ENCODE results near the gene ROR2. TPM values are rescaled to one million over a fixed set of nuclear protein-coding genes. Genes with fewer than 3 reads are reported as not detected.

Gene ROR2
- total and polyA plus RNA-seq, 4 donors, result 0.13 to 0.84 (median 0.52) TPM

DNA sequence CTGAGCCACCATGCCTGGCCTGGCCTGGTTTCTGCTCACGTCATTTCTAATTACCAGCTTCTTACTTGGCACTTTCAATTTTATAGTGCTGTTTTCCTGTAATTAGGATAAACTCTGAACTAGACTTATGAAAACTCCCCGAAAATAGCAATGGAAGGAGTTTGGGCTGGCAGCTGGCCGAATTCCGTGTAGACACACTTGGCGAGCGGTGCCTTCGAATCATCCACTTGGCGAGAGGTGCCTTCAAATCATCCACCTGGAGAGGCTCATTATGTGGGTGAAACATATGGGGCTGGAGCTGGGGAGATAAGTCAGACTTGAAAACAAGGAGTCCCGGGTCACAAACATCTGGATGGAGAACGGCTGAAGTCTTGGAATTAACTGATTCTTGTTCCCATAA, 203.7 kb downstream of the ROR2 start:
- Histone ChIP-seq H3K27me3 (ENCODE audit: control insufficient read depth in 4 of 4, insufficient read depth in 4 of 4, low read length in 3 of 4) (no peaks in the 10 kb centered on the region), H3K9ac (ENCODE audit: low read depth in 1 of 2, low read length in 2 of 2) (no peak overlapping the region), H3K4me3 (ENCODE audit: low read depth in 1 of 3, low read length in 3 of 3) (no peak overlapping the region), H3K27ac (ENCODE audit: low read depth in 1 of 2, low read length in 2 of 2) (no peak overlapping the region), H3K4me1 (ENCODE audit: control insufficient read depth in 4 of 4, insufficient read depth in 4 of 4, low read length in 3 of 4) (no peaks in the 10 kb centered on the region), H3K36me3 (ENCODE audit: control insufficient read depth in 4 of 4, insufficient read depth in 3 of 4, low read depth in 1 of 4, low read length in 3 of 4) (no peaks in the 10 kb centered on the region), H3K9me3 (ENCODE audit: control insufficient read depth in 4 of 4, low read length in 3 of 4) (no peaks in the 10 kb centered on the region)
- DNase-seq (ENCODE audit: low spot score), result no peak
- 94% methylated on average over 10 of the region's 10 CpGs for WGBS
- TF ChIP-seq SP1 (IDR thresholded peaks at IDR 0.05), result no peak
- TF ChIP-seq, protein P1, sequence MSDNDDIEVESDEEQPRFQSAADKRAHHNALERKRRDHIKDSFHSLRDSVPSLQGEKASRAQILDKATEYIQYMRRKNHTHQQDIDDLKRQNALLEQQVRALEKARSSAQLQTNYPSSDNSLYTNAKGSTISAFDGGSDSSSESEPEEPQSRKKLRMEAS (IDR thresholded peaks at IDR 0.05), result no peak
- TF ChIP-seq, protein P2, sequence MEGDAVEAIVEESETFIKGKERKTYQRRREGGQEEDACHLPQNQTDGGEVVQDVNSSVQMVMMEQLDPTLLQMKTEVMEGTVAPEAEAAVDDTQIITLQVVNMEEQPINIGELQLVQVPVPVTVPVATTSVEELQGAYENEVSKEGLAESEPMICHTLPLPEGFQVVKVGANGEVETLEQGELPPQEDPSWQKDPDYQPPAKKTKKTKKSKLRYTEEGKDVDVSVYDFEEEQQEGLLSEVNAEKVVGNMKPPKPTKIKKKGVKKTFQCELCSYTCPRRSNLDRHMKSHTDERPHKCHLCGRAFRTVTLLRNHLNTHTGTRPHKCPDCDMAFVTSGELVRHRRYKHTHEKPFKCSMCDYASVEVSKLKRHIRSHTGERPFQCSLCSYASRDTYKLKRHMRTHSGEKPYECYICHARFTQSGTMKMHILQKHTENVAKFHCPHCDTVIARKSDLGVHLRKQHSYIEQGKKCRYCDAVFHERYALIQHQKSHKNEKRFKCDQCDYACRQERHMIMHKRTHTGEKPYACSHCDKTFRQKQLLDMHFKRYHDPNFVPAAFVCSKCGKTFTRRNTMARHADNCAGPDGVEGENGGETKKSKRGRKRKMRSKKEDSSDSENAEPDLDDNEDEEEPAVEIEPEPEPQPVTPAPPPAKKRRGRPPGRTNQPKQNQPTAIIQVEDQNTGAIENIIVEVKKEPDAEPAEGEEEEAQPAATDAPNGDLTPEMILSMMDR (IDR thresholded peaks at IDR 0.05; ENCODE audit: low read depth, low read length, missing input control), result no peak
- no peak for TF ChIP-seq FOXA1 (IDR thresholded peaks at IDR 0.05)
- TF ChIP-seq HNF4A (conservative IDR thresholded peaks at IDR 0.05), result no peak
- no peak for TF ChIP-seq RAD21 (IDR thresholded peaks at IDR 0.05)
- no peak for TF ChIP-seq JUND (IDR thresholded peaks at IDR 0.05)
- TF ChIP-seq FOXA2 (IDR thresholded peaks at IDR 0.05), result no peak
- TF ChIP-seq, protein P3, sequence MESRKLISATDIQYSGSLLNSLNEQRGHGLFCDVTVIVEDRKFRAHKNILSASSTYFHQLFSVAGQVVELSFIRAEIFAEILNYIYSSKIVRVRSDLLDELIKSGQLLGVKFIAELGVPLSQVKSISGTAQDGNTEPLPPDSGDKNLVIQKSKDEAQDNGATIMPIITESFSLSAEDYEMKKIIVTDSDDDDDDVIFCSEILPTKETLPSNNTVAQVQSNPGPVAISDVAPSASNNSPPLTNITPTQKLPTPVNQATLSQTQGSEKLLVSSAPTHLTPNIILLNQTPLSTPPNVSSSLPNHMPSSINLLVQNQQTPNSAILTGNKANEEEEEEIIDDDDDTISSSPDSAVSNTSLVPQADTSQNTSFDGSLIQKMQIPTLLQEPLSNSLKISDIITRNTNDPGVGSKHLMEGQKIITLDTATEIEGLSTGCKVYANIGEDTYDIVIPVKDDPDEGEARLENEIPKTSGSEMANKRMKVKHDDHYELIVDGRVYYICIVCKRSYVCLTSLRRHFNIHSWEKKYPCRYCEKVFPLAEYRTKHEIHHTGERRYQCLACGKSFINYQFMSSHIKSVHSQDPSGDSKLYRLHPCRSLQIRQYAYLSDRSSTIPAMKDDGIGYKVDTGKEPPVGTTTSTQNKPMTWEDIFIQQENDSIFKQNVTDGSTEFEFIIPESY (IDR thresholded peaks at IDR 0.05), result no peak
- no peak for TF ChIP-seq NR2F2 (IDR thresholded peaks at IDR 0.05)
- no peak for TF ChIP-seq TAF1 (conservative IDR thresholded peaks at IDR 0.05)
- TF ChIP-seq, protein P4, sequence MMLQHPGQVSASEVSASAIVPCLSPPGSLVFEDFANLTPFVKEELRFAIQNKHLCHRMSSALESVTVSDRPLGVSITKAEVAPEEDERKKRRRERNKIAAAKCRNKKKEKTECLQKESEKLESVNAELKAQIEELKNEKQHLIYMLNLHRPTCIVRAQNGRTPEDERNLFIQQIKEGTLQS (IDR thresholded peaks at IDR 0.05), result no peak
- no peak for TF ChIP-seq GABPA (IDR thresholded peaks at IDR 0.05 in 1 of 2, conservative IDR thresholded peaks at IDR 0.05 in 1 of 2)

DNA sequence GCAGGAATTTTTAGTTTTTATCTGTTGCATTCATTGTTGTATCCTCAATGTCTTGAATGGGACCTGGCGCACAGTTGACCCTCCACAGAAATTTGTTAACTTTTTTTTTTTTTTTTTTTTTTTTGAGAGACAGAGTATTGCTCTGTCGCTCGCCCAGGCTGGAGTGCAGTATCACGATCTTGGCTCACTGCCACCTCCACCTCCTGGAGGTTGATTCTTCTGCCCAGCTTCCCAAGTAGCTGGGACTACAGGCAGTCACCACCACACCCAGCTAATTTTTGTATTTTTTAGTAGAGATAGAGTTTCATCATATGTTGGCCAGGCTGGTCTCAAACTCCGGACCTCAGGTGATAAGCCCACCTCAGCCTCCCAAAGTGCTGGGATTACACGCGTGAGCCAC, 205.9 kb downstream of the ROR2 start:
- Histone ChIP-seq H3K27ac (ENCODE audit: low read depth in 1 of 2, low read length in 2 of 2) (no peak overlapping the region), H3K36me3 (ENCODE audit: control insufficient read depth in 4 of 4, insufficient read depth in 3 of 4, low read depth in 1 of 4, low read length in 3 of 4) (no peaks in the 10 kb centered on the region), H3K9me3 (ENCODE audit: control insufficient read depth in 4 of 4, low read length in 3 of 4) (no peaks in the 10 kb centered on the region), H3K4me1 (ENCODE audit: control insufficient read depth in 4 of 4, insufficient read depth in 4 of 4, low read length in 3 of 4) (no peaks in the 10 kb centered on the region), H3K4me3 (ENCODE audit: low read depth in 1 of 3, low read length in 3 of 3) (no peak overlapping the region), H3K9ac (ENCODE audit: low read depth in 1 of 2, low read length in 2 of 2) (no peak overlapping the region), H3K27me3 (ENCODE audit: control insufficient read depth in 4 of 4, insufficient read depth in 4 of 4, low read length in 3 of 4) (no peaks in the 10 kb centered on the region)
- WGBS, result 89% methylated on average over 7 of the region's 7 CpGs
- no peak for TF ChIP-seq FOXA1 (IDR thresholded peaks at IDR 0.05)
- TF ChIP-seq NR2F2 (IDR thresholded peaks at IDR 0.05), result no peak
- no peak for TF ChIP-seq FOXA2 (IDR thresholded peaks at IDR 0.05)
- TF ChIP-seq, protein P4 (IDR thresholded peaks at IDR 0.05), result no peak
- no peak for TF ChIP-seq YY1 (IDR thresholded peaks at IDR 0.05)
- TF ChIP-seq, protein P5, sequence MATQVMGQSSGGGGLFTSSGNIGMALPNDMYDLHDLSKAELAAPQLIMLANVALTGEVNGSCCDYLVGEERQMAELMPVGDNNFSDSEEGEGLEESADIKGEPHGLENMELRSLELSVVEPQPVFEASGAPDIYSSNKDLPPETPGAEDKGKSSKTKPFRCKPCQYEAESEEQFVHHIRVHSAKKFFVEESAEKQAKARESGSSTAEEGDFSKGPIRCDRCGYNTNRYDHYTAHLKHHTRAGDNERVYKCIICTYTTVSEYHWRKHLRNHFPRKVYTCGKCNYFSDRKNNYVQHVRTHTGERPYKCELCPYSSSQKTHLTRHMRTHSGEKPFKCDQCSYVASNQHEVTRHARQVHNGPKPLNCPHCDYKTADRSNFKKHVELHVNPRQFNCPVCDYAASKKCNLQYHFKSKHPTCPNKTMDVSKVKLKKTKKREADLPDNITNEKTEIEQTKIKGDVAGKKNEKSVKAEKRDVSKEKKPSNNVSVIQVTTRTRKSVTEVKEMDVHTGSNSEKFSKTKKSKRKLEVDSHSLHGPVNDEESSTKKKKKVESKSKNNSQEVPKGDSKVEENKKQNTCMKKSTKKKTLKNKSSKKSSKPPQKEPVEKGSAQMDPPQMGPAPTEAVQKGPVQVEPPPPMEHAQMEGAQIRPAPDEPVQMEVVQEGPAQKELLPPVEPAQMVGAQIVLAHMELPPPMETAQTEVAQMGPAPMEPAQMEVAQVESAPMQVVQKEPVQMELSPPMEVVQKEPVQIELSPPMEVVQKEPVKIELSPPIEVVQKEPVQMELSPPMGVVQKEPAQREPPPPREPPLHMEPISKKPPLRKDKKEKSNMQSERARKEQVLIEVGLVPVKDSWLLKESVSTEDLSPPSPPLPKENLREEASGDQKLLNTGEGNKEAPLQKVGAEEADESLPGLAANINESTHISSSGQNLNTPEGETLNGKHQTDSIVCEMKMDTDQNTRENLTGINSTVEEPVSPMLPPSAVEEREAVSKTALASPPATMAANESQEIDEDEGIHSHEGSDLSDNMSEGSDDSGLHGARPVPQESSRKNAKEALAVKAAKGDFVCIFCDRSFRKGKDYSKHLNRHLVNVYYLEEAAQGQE (IDR thresholded peaks at IDR 0.05), result no peak
- no peak for TF ChIP-seq JUND (IDR thresholded peaks at IDR 0.05)
- TF ChIP-seq, protein P3 (IDR thresholded peaks at IDR 0.05), result no peak
- no peak for TF ChIP-seq SP1 (IDR thresholded peaks at IDR 0.05)
- no peak for TF ChIP-seq HNF4G (IDR thresholded peaks at IDR 0.05)
- TF ChIP-seq TAF1 (conservative IDR thresholded peaks at IDR 0.05), result no peak
- TF ChIP-seq, protein P2 (IDR thresholded peaks at IDR 0.05; ENCODE audit: low read depth, low read length, missing input control), result no peak
- TF ChIP-seq, protein P1 (IDR thresholded peaks at IDR 0.05), result no peak
- no peak for DNase-seq (ENCODE audit: low spot score)

All from liver (tissue), 9 donors.